ENCODE data around the gene C2CD4D.

The C2CD4D gene

DNA sequence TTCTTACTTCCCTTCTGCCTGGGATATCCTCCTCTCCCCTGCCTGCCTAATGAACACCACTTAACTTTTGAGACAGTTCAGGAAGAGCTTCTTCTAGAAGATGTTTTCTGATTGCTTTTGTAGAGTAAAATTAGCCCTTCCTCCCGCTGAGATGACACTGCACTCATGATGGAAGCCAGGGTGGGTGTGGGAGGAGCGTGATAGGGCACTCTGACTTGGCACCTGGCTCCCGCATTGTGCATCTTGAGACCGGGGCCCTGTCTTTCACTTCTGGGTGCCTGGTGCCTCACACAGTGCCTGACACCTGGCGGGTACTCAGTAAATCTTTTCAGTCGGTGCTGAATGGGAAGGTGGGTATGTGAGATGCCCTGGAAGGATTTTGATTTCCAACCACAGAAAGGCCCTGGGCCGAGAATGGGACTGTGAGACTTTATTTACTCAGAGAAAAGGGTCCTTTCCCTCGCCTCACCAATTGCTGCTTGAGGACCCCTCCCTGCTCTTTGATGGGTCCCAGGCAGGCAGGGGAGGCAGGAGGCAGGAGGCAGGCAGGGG, 7.1 kb upstream of the C2CD4D start:
- H3K4me3 ChIP-seq (ENCODE audit: insufficient read depth, low read length, poor library complexity, severe bottlenecking): no peak overlapping the region
- H3K9me3 ChIP-seq (ENCODE audit: insufficient read depth, low read length): no peaks in the 10 kb centered on the region
- H3K36me3 ChIP-seq (ENCODE audit: low read length): no peaks in the 10 kb centered on the region
- TF ChIP-seq, protein P1, sequence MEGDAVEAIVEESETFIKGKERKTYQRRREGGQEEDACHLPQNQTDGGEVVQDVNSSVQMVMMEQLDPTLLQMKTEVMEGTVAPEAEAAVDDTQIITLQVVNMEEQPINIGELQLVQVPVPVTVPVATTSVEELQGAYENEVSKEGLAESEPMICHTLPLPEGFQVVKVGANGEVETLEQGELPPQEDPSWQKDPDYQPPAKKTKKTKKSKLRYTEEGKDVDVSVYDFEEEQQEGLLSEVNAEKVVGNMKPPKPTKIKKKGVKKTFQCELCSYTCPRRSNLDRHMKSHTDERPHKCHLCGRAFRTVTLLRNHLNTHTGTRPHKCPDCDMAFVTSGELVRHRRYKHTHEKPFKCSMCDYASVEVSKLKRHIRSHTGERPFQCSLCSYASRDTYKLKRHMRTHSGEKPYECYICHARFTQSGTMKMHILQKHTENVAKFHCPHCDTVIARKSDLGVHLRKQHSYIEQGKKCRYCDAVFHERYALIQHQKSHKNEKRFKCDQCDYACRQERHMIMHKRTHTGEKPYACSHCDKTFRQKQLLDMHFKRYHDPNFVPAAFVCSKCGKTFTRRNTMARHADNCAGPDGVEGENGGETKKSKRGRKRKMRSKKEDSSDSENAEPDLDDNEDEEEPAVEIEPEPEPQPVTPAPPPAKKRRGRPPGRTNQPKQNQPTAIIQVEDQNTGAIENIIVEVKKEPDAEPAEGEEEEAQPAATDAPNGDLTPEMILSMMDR (IDR thresholded peaks at IDR 0.05; ENCODE audit: insufficient read depth, low read length, poor library complexity, severe bottlenecking): no peak
- TF ChIP-seq EZH2phosphoT487 (conservative IDR thresholded peaks at IDR 0.05; ENCODE audit: low read length): no peak
- no peak overlapping the region for H2AFZ ChIP-seq (ENCODE audit: low read depth, low read length, severe bottlenecking)
- no peaks in the 10 kb centered on the region for H3K9me2 ChIP-seq (replicated peaks; ENCODE audit: insufficient read depth, low read length)
- H3K9ac ChIP-seq (ENCODE audit: low read length): no peak overlapping the region
- no peaks in the 10 kb centered on the region for H4K20me1 ChIP-seq (ENCODE audit: low read depth, low read length)
- no peaks in the 10 kb centered on the region for H3K27me3 ChIP-seq (ENCODE audit: low read length)
- H3K4me2 ChIP-seq (ENCODE audit: low read depth, low read length, poor library complexity, severe bottlenecking): no peak overlapping the region
- no peaks in the 10 kb centered on the region for H3K79me2 ChIP-seq (ENCODE audit: insufficient read depth, low read length)
- H3K27ac ChIP-seq (ENCODE audit: low read depth, low read length): no peak overlapping the region
- H3F3A ChIP-seq (ENCODE audit: insufficient read depth): no peaks in the 10 kb centered on the region

DNA sequence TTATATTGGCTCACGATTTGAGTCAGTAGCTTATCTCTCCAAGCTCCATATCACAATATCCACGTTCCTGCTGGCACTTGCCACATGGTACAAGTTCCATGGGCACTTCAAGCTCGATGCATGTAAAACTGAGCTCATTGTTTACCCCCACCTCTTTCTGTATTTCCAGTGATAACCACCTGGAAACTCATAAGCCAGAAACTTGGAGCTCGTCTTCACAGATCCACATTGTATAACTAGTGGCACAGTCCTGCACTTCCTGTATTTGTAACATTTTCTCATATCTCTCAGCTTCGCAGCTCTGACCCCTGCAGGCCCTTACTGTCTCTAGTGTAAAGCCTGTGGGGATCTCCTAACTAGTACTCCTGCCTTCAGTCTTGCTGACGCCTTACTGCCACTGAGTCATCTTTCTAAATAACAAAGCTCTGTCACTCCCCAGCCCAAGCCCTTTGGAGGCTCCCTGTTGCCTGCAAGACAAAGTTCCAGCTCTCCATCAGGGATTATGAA, 6.5 kb upstream of the C2CD4D start:
- H3K79me2 ChIP-seq (ENCODE audit: insufficient read depth, low read length): no peaks in the 10 kb centered on the region
- H2AFZ ChIP-seq (ENCODE audit: low read depth, low read length, severe bottlenecking): no peak overlapping the region
- no peaks in the 10 kb centered on the region for H3K9me3 ChIP-seq (ENCODE audit: insufficient read depth, low read length)
- no peak overlapping the region for H3K27ac ChIP-seq (ENCODE audit: low read depth, low read length)
- H3K36me3 ChIP-seq (ENCODE audit: low read length): no peaks in the 10 kb centered on the region
- no peaks in the 10 kb centered on the region for H3F3A ChIP-seq (ENCODE audit: insufficient read depth)
- no peak overlapping the region for H3K9ac ChIP-seq (ENCODE audit: low read length)
- TF ChIP-seq EZH2phosphoT487 (conservative IDR thresholded peaks at IDR 0.05; ENCODE audit: low read length): no peak
- TF ChIP-seq, protein P1 (IDR thresholded peaks at IDR 0.05; ENCODE audit: insufficient read depth, low read length, poor library complexity, severe bottlenecking): no peak
- no peaks in the 10 kb centered on the region for H3K27me3 ChIP-seq (ENCODE audit: low read length)
- H3K9me2 ChIP-seq (replicated peaks; ENCODE audit: insufficient read depth, low read length): no peaks in the 10 kb centered on the region
- no peak overlapping the region for H3K4me2 ChIP-seq (ENCODE audit: low read depth, low read length, poor library complexity, severe bottlenecking)
- no peaks in the 10 kb centered on the region for H4K20me1 ChIP-seq (ENCODE audit: low read depth, low read length)
- no peak overlapping the region for H3K4me3 ChIP-seq (ENCODE audit: insufficient read depth, low read length, poor library complexity, severe bottlenecking)

DNA sequence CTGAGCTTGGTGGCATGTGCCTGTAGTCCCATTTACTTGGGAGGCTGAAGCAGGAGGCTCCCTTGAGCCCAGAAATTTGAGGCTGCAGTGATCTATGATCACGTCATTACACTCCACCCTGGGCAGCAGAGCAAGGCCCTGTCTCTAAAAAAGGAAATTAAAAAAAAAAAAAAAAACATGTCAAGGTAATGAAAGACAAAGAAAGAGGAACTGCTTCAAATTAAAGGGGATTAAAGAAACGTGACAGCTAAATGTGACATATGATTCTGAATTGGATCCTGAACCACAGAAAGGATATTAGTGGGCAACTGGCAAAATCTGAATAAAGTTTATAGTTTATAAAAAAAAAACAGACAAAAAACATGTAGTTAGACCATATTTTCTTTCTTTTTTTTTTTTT, 3.8 kb upstream of the C2CD4D start:
- H3K4me3 ChIP-seq (ENCODE audit: insufficient read depth, low read length, poor library complexity, severe bottlenecking): no peak overlapping the region
- no peaks in the 10 kb centered on the region for H3K27me3 ChIP-seq (ENCODE audit: low read length)
- H3K9me3 ChIP-seq (ENCODE audit: insufficient read depth, low read length): no peaks in the 10 kb centered on the region
- no peaks in the 10 kb centered on the region for H3F3A ChIP-seq (ENCODE audit: insufficient read depth)
- no peak overlapping the region for H2AFZ ChIP-seq (ENCODE audit: low read depth, low read length, severe bottlenecking)
- H3K9me2 ChIP-seq (replicated peaks; ENCODE audit: insufficient read depth, low read length): no peaks in the 10 kb centered on the region
- no peak for TF ChIP-seq EZH2phosphoT487 (conservative IDR thresholded peaks at IDR 0.05; ENCODE audit: low read length)
- TF ChIP-seq, protein P1 (IDR thresholded peaks at IDR 0.05; ENCODE audit: insufficient read depth, low read length, poor library complexity, severe bottlenecking): no peak
- no peak overlapping the region for H3K4me2 ChIP-seq (ENCODE audit: low read depth, low read length, poor library complexity, severe bottlenecking)
- no peaks in the 10 kb centered on the region for H3K79me2 ChIP-seq (ENCODE audit: insufficient read depth, low read length)
- H3K27ac ChIP-seq (ENCODE audit: low read depth, low read length): no peak overlapping the region
- no peak overlapping the region for H3K9ac ChIP-seq (ENCODE audit: low read length)
- H3K36me3 ChIP-seq (ENCODE audit: low read length): no peaks in the 10 kb centered on the region
- H4K20me1 ChIP-seq (ENCODE audit: low read depth, low read length): no peaks in the 10 kb centered on the region

All from SU-DHL-6 (cell line).